SU-DHL-6 (cell line): ENCODE results near the gene ALDH4A1.

ENCODE experiments used
- CTCF ChIP-seq: fragments of 200-600 bp; sonication (generic); IDR thresholded peaks from one replicate; pipeline ENCODE4 v1.5.1; 2017; ENCODE audit warnings: antibody characterized with exemption, mild to moderate bottlenecking, low read length, moderate library complexity; ENCODE audit not compliant: insufficient read depth, poor library complexity, severe bottlenecking
- EZH2phosphoT487 ChIP-seq: fragments of 200-600 bp; sonication (generic), shearing (Covaris generic); conservative IDR thresholded peaks from 2 replicates; pipeline ENCODE4 v1.6.1; 2018; ENCODE audit warnings: mild to moderate bottlenecking, antibody characterized with exemption, low read length, moderate library complexity, mixed read lengths

GRCh38 chr1:18941221-18942141 lies 39.1 kb upstream of the ALDH4A1 start:
- no peak for TF ChIP-seq CTCF
- no peak for TF ChIP-seq EZH2phosphoT487
